NCI-H524 treated with DMSO at 0.1 percent for 48 hours (cell line): ENCODE results near the gene ZBTB22.
"Not testable (repeated sequence)": the region's sequence is repeated elsewhere in the genome, so short reads cannot be mapped to it uniquely, and the experiment has no call there.

Experiments
- DNase-seq: peaks from one replicate; lab custom pipeline; 2025; lab: John Stamatoyannopoulos, UW

ZBTB22 gene

GRCh38 chr6:33278392-33278741 is 39.2 kb downstream of the ZBTB22 start:
- no peak for DNase-seq

DNA sequence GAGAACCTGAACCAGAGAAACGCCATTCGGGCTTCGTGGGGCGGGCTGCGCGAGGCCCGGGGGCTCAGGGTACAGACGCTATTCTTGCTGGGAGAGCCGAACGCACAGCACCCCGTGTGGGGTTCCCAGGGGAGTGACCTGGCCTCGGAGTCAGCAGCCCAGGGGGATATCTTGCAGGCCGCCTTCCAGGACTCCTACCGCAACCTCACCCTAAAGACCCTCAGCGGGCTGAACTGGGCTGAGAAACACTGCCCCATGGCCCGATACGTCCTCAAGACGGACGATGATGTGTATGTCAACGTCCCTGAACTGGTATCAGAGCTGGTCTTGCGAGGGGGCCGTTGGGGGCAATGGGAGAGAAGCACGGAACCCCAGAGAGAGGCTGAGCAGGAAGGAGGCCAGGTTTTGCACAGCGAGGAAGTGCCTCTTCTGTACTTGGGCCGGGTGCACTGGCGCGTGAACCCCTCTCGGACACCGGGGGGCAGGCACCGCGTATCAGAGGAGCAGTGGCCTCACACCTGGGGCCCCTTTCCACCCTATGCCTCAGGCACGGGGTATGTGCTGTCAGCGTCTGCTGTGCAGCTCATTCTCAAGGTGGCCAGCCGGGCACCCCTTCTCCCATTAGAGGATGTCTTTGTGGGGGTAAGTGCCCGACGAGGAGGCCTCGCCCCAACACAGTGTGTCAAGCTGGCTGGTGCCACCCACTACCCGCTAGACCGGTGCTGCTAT is 39.7 kb downstream of the ZBTB22 start:
- DNase-seq = no peak

GRCh38 chr6:33276864-33277662 is 40.5 kb downstream of the ZBTB22 start, which contains the start of gene B3GALT4:
Gene B3GALT4, plus strand, starts transcription at chr6:33277123. Its CDS starts 297 bp downstream, at chr6:33277420.
- no peak for DNase-seq

DNA sequence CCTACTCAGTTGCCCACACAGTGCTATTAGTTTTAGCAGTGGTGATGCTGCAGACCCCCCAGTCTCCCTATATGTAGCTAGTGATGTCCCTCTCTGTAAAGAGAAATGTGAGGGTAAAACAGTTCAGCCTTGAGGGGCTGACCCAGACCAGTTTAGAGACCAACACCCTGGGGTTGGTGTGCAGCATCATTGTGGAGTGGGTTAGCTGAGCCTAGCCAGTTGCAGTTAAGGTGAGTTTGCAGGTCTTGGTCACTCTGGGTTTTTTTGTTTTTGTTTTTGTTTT is 41.0 kb downstream of the ZBTB22 start:
- DNase-seq = no peak

DNA sequence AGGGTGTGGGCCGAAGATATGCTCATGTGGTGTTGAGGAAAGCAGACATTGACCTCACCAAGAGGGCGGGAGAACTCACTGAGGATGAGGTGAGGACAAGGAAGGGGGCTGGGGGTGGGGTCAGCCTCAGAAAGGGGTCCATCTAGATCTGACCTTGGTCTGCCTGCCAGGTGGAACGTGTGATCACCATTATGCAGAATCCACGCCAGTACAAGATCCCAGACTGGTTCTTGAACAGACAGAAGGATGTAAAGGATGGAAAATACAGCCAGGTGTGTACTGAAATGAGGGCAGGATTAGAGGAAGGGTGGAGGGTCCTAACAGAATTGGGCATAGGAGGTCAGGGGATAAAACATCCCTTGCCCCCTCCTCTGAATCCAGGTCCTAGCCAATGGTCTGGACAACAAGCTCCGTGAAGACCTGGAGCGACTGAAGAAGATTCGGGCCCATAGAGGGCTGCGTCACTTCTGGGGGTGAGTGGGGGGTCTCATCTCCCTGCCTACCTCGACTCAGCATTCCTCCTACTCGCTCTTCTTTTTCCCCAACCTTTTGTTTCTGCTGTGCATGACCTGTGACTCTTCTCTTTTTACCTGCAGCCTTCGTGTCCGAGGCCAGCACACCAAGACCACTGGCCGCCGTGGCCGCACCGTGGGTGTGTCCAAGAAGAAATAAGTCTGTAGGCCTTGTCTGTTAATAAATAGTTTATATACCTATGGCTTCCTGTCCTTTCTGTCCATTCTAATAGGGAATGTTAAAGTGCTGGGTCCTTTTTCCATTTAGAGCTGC is 41.6 kb downstream of the ZBTB22 start:
- not testable (repeated sequence) for DNase-seq

DNA sequence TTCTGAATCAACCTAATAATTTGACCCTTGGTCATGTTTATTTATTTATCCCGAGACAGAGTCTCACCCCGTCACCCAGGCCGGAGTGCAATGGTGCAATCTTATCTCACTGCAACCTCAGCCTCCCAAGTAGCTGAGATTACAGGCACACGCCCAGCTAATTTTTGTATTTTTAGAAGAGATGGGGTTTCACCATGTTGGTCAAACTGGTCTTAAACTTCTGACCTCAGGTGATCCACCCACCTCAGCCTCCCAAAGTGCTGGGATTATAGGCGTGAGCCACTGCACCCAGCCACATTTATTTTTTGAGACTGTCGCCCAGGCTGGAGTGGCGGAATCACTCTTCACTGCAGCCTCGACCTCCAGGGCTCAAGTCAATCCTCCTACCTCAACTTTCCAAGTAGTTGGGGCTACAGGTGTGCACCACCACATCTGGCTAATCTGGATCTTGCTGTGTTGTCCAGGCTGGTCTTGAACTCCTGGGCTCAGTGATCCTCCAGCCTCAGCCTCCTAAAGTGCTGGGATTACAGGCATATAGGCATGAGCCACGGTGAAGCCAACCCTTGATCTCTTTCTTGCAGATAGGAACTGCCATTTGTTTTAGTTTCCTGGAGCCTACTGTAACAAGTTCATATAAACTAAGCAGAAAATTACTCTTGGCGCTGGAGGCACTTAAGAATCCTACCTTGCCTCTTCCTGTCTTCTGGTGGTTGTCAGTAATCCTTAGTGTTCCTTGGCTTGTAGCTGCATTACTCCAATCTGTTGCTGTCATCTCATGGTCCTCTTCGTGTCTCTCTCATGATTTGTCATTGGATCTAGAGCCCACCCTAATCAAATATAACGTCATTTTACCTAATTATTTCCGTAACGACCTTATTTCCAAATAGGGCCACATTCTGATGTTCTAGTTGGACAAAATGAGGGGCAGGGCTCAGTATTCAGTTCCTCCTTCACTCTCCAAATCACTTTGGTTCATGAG is 43.3 kb downstream of the ZBTB22 start:
- DNase-seq = no peak

GRCh38 chr6:33273129-33273923 is 44.2 kb downstream of the ZBTB22 start:
- DNase-seq = no peak

GRCh38 chr6:33272275-33273128 is 45.0 kb downstream of the ZBTB22 start:
- no peak for DNase-seq

GRCh38 chr6:33271468-33272274 is 45.9 kb downstream of the ZBTB22 start, which contains the start of the genes RPS18 and VPS52:
Gene RPS18, plus strand, starts transcription at chr6:33272075. Its CDS starts 45 bp downstream, at chr6:33272120.
Gene VPS52, minus strand, starts transcription at chr6:33271876. Its CDS starts 201 bp downstream, at chr6:33271675.
- DNase-seq = peak; percentile 86

GRCh38 chr6:33271117-33271467 is 46.5 kb downstream of the ZBTB22 start:
- no peak for DNase-seq
